HepG2 (cell line): ENCODE measurements around the gene IL4I1. TPM values are rescaled to one million over a fixed set of nuclear protein-coding genes. Genes with fewer than 3 reads are reported as not detected.

Experiments used
- BRCA1 ChIP-seq: sonication (generic); formaldehyde crosslinking; IDR thresholded peaks from 2 replicates; pipeline ENCODE4 v1.4.0; 2020; ENCODE audit warnings: missing genetic modification reagents
- CENPX ChIP-seq: sonication (generic); formaldehyde crosslinking; IDR thresholded peaks from 2 replicates; pipeline ENCODE4 v1.9.0; 2021; ENCODE audit warnings: mild to moderate bottlenecking, missing genetic modification reagents, moderate library complexity
- FOXO1 ChIP-seq: sonication (generic); formaldehyde crosslinking; IDR thresholded peaks from 2 replicates; pipeline ENCODE4 v1.4.0; 2020; ENCODE audit warnings: missing genetic modification reagents
- HCFC1 ChIP-seq: fragments of 150-350 bp; IDR thresholded peaks from 2 replicates; pipeline ENCODE4 v1.6.1; 2014; ENCODE audit warnings: low read depth, low read length
- IRF2 ChIP-seq: IDR thresholded peaks from 2 replicates; pipeline ENCODE4 v1.6.1; 2018; ENCODE audit warnings: missing genetic modification reagents, missing compliant biosample characterization
- MED13 ChIP-seq: sonication (generic); formaldehyde crosslinking; IDR thresholded peaks from 2 replicates; pipeline ENCODE4 v1.5.0; 2020; ENCODE audit warnings: missing genetic modification reagents
- SOX13 ChIP-seq, 3 experiments: fragments of 450-650 bp in 1 of 3; sonication (generic) in 1 of 3; formaldehyde crosslinking in 1 of 3; IDR thresholded peaks in 2 of 3; conservative IDR thresholded peaks in 1 of 3; 2 replicates each; pipeline versions ENCODE4 v1.5.0 to v1.6.1; 2016 to 2020; ENCODE audit warnings: antibody characterized with exemption in 1 of 3, mild to moderate bottlenecking in 1 of 3, missing compliant biosample characterization in 1 of 3, missing genetic modification reagents in 1 of 3, moderate library complexity in 1 of 3
- SP4 ChIP-seq: sonication (generic); formaldehyde crosslinking; IDR thresholded peaks from 2 replicates; pipeline ENCODE4 v1.8.1; 2023; ENCODE audit warnings: mild to moderate bottlenecking, missing genetic modification reagents
- SSRP1 ChIP-seq: IDR thresholded peaks from 2 replicates; pipeline ENCODE4 v1.6.1; 2016; ENCODE audit warnings: control low read depth
- ZNF24 ChIP-seq: fragments of 450-650 bp; IDR thresholded peaks from 2 replicates; pipeline ENCODE4 v1.6.1; 2017; ENCODE audit warnings: antibody characterized with exemption, mild to moderate bottlenecking
- ZNF280D ChIP-seq: sonication (generic); formaldehyde crosslinking; IDR thresholded peaks from 2 replicates; pipeline ENCODE4 v1.5.1; 2020; ENCODE audit warnings: mild to moderate bottlenecking, missing genetic modification reagents
- ZNF281 ChIP-seq: sonication (generic); formaldehyde crosslinking; IDR thresholded peaks from 2 replicates; pipeline ENCODE4 v1.4.0; 2020; ENCODE audit warnings: missing genetic modification reagents, borderline replicate concordance
- ZNF30 ChIP-seq: sonication (generic); formaldehyde crosslinking; IDR thresholded peaks from 2 replicates; pipeline ENCODE4 v1.5.0; 2020; ENCODE audit warnings: mild to moderate bottlenecking, missing genetic modification reagents
- ZNF574 ChIP-seq: sonication (generic); formaldehyde crosslinking; IDR thresholded peaks from 2 replicates; pipeline ENCODE4 v1.4.0; 2020; ENCODE audit warnings: missing genetic modification reagents
- polyA plus RNA-seq, 8 experiments: library from polyadenylated mRNA; depleted of rRNA in 3 of 8; stranded (reverse) in 7 of 8; unstranded in 1 of 8; fragments of >200 nt; fragmentation: Illumina TruSeq in 4 of 8; extraction: Trizol in 4 of 8; gene quantifications; 2 replicates each; pipeline versions ENCODE4 v1.2.1 to v1.2.3, GENCODE V29; 2011 to 2016; ENCODE audit warnings: low read depth in 4 of 8, missing spikeins in 1 of 8, mixed read lengths in 1 of 8; ENCODE audit not compliant: insufficient read depth in 1 of 8
- total RNA-seq, 5 experiments: library from RNA; depleted of rRNA; stranded (reverse); fragments of >200 nt; fragmentation: Illumina TruSeq; extraction: Trizol; gene quantifications; 2 replicates each; pipeline ENCODE4 v1.2.3, GENCODE V29; 2016; ENCODE audit warnings: low read depth in 1 of 5
- TF ChIP-seq, protein P1 (sequence below): sonication (generic); formaldehyde crosslinking; conservative IDR thresholded peaks from 2 replicates; pipeline ENCODE4 v1.4.0; 2020; ENCODE audit warnings: missing genetic modification reagents
- TF ChIP-seq, protein P2 (sequence below): sonication (generic); formaldehyde crosslinking; IDR thresholded peaks from 2 replicates; pipeline ENCODE4 v1.5.0; 2020; ENCODE audit warnings: mild to moderate bottlenecking, missing genetic modification reagents, moderate library complexity

IL4I1 gene
- total and polyA plus RNA-seq, 2 of the 13 experiments (the other 11 are each of a cell fraction or from before 2014, with no cell fraction given) = not detected

DNA sequence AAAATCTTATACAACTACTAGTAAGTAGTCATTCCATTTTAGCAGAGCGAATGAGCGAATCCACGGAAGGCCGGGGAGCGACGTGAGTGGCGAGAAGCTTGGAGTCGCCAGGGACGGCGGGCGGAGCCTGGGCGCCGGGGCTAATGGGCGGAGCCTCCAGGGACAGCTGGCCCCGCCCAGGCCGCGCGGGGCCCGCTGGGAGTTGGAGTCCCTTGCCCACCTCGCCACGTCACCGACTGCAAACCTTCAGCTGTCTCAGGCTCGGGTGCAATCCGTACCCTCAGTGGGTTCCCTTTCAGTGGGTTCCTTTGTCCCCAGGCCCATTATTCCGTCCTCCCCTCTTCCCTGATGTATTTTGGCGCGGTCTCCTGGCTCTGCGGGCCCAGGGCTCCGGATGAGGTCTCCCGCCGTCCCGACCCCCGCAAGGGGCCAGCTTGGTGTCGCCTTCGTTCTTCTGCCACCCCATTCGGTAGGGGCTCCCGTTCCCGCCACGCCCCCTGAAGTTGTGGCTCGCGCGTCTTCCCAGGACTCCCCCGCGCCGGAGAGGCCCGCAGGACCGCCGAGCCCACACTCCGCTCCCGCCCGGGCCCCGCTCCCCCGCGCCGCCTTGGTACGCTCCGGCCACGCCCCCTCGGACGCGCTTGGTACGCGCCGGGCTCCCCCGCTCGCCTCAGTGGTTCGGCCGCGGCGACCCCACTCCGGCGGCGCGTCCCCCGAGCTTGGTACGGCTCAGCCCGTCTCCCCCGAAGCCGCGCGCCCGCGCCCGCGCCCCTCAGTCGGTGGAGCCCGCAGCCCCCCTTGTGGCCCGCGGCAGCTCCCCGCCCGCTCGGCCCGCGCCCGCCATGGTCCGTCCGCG, 46.0 kb downstream of the IL4I1 start, which contains the start of gene PTOV1 (continued):
- peak; percentile 27; the same call in 1 of the 2 replicates for TF ChIP-seq ZNF281 (CRISPR knock-in tag)
- TF ChIP-seq MED13 (CRISPR knock-in tag) = no peak
- TF ChIP-seq SOX13 (IDR thresholded peaks at IDR 0.05) = peak; percentile 12; the same call in 1 of the 2 replicates
- TF ChIP-seq SOX13 (CRISPR knock-in tag; conservative IDR thresholded peaks at IDR 0.05 in 1 of 2, IDR thresholded peaks at IDR 0.05 in 1 of 2) = no peak
- TF ChIP-seq, protein P1, sequence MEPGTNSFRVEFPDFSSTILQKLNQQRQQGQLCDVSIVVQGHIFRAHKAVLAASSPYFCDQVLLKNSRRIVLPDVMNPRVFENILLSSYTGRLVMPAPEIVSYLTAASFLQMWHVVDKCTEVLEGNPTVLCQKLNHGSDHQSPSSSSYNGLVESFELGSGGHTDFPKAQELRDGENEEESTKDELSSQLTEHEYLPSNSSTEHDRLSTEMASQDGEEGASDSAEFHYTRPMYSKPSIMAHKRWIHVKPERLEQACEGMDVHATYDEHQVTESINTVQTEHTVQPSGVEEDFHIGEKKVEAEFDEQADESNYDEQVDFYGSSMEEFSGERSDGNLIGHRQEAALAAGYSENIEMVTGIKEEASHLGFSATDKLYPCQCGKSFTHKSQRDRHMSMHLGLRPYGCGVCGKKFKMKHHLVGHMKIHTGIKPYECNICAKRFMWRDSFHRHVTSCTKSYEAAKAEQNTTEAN (CRISPR knock-in tag) = no peak; the same call in 1 of the 2 replicates
- TF ChIP-seq ZNF574 (CRISPR knock-in tag) = peak; percentile 83
- no peak for TF ChIP-seq BRCA1 (CRISPR knock-in tag)
- TF ChIP-seq FOXO1 = 0 out of 2 replicates have a peak, but pooled peaks have one; percentile 37
- no peak for TF ChIP-seq CENPX (CRISPR knock-in tag)
- TF ChIP-seq ZNF280D (CRISPR knock-in tag) = no peak
- TF ChIP-seq ZNF30 (CRISPR knock-in tag) = no peak
- peak; percentile 82 for TF ChIP-seq HCFC1
- TF ChIP-seq, protein P2, sequence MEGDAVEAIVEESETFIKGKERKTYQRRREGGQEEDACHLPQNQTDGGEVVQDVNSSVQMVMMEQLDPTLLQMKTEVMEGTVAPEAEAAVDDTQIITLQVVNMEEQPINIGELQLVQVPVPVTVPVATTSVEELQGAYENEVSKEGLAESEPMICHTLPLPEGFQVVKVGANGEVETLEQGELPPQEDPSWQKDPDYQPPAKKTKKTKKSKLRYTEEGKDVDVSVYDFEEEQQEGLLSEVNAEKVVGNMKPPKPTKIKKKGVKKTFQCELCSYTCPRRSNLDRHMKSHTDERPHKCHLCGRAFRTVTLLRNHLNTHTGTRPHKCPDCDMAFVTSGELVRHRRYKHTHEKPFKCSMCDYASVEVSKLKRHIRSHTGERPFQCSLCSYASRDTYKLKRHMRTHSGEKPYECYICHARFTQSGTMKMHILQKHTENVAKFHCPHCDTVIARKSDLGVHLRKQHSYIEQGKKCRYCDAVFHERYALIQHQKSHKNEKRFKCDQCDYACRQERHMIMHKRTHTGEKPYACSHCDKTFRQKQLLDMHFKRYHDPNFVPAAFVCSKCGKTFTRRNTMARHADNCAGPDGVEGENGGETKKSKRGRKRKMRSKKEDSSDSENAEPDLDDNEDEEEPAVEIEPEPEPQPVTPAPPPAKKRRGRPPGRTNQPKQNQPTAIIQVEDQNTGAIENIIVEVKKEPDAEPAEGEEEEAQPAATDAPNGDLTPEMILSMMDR = peak; percentile 20; the same call in 1 of the 2 replicates
- TF ChIP-seq SSRP1 (CRISPR knock-in tag) = no peak; the same call in 1 of the 2 replicates
- no peak; the same call in none of the 2 replicates for TF ChIP-seq IRF2 (CRISPR knock-in tag)
- TF ChIP-seq SP4 (CRISPR knock-in tag) = peak; percentile 90
- TF ChIP-seq ZNF24 = no peak
